ENCODE results near the gene MCMBP. TPM values are rescaled to one million over a fixed set of nuclear protein-coding genes. Genes with fewer than 3 reads are reported as not detected.

The MCMBP gene
- total and polyA plus RNA-seq, 8 donors: 40.6 to 66.5 (median 61.4) TPM

DNA sequence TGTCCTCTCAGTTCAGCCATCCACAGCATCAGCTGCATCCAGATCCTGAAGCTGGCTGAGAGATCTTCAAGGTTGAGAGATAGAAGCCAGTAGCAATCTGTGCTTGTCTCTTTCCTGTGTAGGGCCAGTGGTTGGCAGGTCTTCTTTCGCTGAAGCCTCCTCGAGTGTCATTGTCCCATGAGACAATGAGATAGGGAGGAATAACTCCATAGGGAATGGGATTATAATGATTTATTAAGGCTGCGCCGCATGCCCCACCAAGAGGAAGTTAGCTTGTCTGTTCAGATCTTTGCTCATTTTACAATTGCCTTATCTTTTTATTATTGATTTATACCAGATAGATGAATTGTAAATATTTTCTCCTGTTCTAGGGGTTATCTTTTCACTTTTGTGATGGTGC, 61.5 kb downstream of the MCMBP start:
- H3K9me3 ChIP-seq: no peaks in the 10 kb centered on the region
- H3K4me1 ChIP-seq: no peaks in the 10 kb centered on the region
- H3K27me3 ChIP-seq: no peaks in the 10 kb centered on the region
- ATAC-seq (no peak), DNase-seq (no peak)
- TF ChIP-seq, protein P1, sequence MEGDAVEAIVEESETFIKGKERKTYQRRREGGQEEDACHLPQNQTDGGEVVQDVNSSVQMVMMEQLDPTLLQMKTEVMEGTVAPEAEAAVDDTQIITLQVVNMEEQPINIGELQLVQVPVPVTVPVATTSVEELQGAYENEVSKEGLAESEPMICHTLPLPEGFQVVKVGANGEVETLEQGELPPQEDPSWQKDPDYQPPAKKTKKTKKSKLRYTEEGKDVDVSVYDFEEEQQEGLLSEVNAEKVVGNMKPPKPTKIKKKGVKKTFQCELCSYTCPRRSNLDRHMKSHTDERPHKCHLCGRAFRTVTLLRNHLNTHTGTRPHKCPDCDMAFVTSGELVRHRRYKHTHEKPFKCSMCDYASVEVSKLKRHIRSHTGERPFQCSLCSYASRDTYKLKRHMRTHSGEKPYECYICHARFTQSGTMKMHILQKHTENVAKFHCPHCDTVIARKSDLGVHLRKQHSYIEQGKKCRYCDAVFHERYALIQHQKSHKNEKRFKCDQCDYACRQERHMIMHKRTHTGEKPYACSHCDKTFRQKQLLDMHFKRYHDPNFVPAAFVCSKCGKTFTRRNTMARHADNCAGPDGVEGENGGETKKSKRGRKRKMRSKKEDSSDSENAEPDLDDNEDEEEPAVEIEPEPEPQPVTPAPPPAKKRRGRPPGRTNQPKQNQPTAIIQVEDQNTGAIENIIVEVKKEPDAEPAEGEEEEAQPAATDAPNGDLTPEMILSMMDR (IDR thresholded peaks at IDR 0.05): no peak
- no peak overlapping the region for H3K4me3 ChIP-seq
- no peak overlapping the region for H3K27ac ChIP-seq
- peaks cover 0 to 10% of the 10 kb centered on the region in 2 donors for H3K36me3 ChIP-seq
- intact Hi-C loops (cut with DNase I): no loop called here

DNA sequence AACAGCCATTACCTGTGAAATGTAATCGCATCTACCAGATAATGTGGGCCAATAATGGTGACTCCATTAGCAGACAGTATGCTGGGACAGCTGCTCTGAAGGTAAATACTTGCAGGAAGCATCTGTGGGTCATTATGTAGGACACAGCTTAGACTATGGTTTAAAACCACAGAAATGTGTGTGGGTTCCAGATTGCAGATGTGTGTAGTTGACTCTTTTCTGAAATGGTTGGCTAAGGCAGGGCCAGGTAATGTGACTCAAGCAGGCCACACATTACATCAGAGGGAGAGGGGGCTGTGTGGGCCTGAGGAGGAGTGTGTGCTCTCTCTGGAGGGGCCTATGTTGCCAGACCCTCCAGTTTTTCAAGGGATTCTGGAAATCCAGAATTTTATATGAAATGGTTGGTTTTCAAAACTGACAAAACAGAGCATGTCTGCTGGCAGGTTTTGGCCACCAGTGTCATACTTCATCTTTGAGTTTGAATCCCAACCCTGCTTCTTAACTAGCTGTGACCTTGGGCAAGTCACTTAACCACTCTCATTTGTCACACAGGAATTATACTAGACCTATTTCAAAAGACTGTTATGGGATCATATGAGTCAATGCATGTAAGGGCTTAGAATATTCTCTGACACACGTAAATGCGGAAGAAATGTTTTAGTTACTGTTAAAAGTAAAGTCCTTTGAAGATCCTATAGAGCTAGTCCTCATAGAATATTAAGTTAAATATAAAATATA, 64.5 kb downstream of the MCMBP start:
- H3K36me3 ChIP-seq: peaks cover 0 to 14% of the 10 kb centered on the region in 2 donors
- no peak overlapping the region for H3K4me3 ChIP-seq
- H3K27ac ChIP-seq: no peak overlapping the region
- TF ChIP-seq, protein P1 (IDR thresholded peaks at IDR 0.05): no peak
- ATAC-seq (no peak), DNase-seq (no peak)
- no peaks in the 10 kb centered on the region for H3K4me1 ChIP-seq
- no peaks in the 10 kb centered on the region for H3K27me3 ChIP-seq
- no peaks in the 10 kb centered on the region for H3K9me3 ChIP-seq
- intact Hi-C loops (cut with DNase I): no loop called here

DNA sequence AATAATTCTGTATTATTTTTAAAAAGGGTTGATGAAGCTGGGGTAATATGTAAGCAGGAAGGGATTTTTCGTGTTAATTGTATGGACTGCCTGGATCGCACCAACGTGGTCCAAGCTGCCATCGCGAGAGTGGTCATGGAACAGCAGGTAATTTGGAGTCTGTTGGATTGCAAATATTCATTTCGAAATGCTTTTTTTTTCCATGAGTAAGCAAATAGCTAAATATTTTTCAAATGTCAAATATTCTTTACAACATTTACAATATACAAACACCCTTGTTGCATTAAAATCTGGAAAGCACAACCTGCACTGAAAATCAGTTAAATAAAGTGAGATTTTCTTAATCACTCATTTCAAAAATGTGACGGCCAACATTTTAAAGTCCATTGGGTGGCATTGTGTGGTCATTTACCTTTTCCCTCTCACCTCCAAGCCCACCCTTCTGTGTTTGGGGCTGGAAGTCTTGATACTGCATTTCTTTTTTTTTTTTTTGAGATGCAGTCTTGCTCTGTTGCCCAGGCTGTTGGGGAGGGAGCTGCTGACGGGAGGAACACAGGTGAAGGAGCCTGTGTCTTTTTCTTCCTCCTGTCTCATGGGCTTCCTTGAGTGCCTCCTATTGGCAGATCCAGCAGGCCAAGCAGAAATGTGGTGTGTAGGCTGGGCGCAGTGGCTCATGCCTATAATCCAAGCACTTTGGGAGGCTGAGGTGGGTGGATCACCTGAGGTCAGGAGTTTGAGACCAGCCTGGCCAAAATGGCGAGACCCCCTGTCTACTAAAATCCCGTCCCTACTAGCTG, 66.1 kb downstream of the MCMBP start:
- H3K27me3 ChIP-seq: no peaks in the 10 kb centered on the region
- TF ChIP-seq, protein P1 (IDR thresholded peaks at IDR 0.05): no peak
- H3K4me3 ChIP-seq: no peak overlapping the region
- H3K9me3 ChIP-seq: no peaks in the 10 kb centered on the region
- no peaks in the 10 kb centered on the region for H3K4me1 ChIP-seq
- no peak overlapping the region for H3K27ac ChIP-seq
- intact Hi-C loops (cut with DNase I): no loop called here
- H3K36me3 ChIP-seq: peaks cover 0 to 10% of the 10 kb centered on the region in 2 donors
- DNase-seq (no peak), ATAC-seq (no peak)

DNA sequence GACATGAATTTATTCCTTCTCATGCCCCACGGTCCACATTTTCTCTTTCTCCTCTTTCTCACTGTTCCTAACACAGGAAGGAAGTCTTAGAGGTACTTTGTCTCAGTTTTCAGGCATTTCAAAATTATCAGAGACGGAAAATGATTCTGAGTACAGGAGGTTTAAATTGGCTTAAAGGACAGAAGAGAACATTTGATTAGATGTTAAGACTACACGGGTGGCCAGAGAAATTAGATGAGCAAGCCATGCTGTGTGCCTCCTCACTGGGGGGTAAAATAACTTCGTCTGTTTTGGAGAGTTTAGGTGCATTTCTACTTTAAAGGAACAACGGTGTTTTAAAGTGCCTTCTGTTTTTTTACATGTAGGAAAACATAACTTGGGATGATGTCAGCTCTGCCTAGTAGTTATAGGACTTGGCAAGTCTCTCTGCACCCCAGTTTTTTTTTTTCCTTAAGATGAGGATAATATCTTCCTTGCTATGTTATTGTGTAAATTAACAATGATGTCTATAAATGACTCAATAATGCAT, 66.9 kb downstream of the MCMBP start:
- peaks cover 0 to 10% of the 10 kb centered on the region in 2 donors for H3K36me3 ChIP-seq
- H3K27me3 ChIP-seq: no peaks in the 10 kb centered on the region
- H3K27ac ChIP-seq: no peak overlapping the region
- H3K9me3 ChIP-seq: no peaks in the 10 kb centered on the region
- ATAC-seq (no peak), DNase-seq (no peak)
- TF ChIP-seq, protein P1 (IDR thresholded peaks at IDR 0.05): no peak
- H3K4me3 ChIP-seq: no peak overlapping the region
- intact Hi-C loops (cut with DNase I): no loop called here
- no peaks in the 10 kb centered on the region for H3K4me1 ChIP-seq

DNA sequence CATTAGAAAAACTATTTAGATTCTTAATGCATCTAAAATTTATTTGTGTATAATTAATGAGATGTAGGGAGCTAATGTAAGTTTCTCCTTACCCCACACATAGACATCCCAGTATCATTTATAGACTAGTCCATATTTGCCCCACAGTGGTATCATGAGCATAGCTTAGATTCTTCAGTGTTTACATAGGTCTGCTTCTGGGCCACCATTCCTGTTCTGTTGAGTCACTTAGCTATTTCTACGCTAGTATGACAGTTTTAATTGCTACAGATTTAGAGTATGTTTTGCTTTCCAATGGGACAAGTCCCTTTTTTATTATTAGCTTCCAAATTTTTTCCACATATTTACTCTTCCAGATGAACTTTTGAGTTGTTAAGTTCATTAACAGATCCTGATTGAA, 69.4 kb downstream of the MCMBP start:
- no peak overlapping the region for H3K27ac ChIP-seq
- intact Hi-C loops (cut with DNase I): no loop called here
- H3K4me1 ChIP-seq: no peaks in the 10 kb centered on the region
- no peak overlapping the region for H3K4me3 ChIP-seq
- DNase-seq (no peak), ATAC-seq (no peak)
- H3K36me3 ChIP-seq: peaks cover 0 to 10% of the 10 kb centered on the region in 2 donors
- TF ChIP-seq, protein P1 (IDR thresholded peaks at IDR 0.05): no peak
- no peaks in the 10 kb centered on the region for H3K9me3 ChIP-seq
- no peaks in the 10 kb centered on the region for H3K27me3 ChIP-seq
